ENCODE results near the gene SSB.
A peak's percentile ranks its signal among the peaks of the same experiment; 100 is the strongest.

The SSB gene

GRCh38 chr2:169796441-169796840 is 2.2 kb upstream of the SSB start:
- no peak for DNase-seq
- H3K36me3 ChIP-seq (ENCODE audit: control insufficient read depth in 1 of 2, insufficient read depth in 2 of 2, low read length in 2 of 2): peaks cover 0 to under 1% of the 10 kb centered on the region in 2 experiments
- WGBS (ENCODE audit: extremely low coverage, insufficient coverage, insufficient read length): no CpG with 5 or more reads among the region's 6 CpGs
- H3K4ac ChIP-seq (ENCODE audit: low read depth, low read length): no peak overlapping the region
- no peak overlapping the region for H3K18ac ChIP-seq (ENCODE audit: low read length)
- no peak overlapping the region for H3K27ac ChIP-seq (ENCODE audit: low read depth, low read length)
- H3K79me1 ChIP-seq (ENCODE audit: low read length): peaks cover 6% of the 10 kb centered on the region
- H2AFZ ChIP-seq (ENCODE audit: insufficient read depth, low read length, poor library complexity): no peak overlapping the region
- no peak overlapping the region for H3K23ac ChIP-seq (ENCODE audit: low read length)
- no peak overlapping the region for H3K4me2 ChIP-seq (ENCODE audit: low read length)
- no peak overlapping the region for H3K9ac ChIP-seq (ENCODE audit: low read length)
- H3K14ac ChIP-seq (ENCODE audit: low read length): no peak overlapping the region
- no peak overlapping the region for H4K12ac ChIP-seq (ENCODE audit: low read depth, low read length)
- no peak overlapping the region for H4K91ac ChIP-seq (ENCODE audit: low read depth, low read length)
- no peak overlapping the region for H2BK120ac ChIP-seq (ENCODE audit: insufficient read depth, low read length, poor library complexity)
- no peak overlapping the region for H4K8ac ChIP-seq (ENCODE audit: low read depth, low read length)
- H3K4me3 ChIP-seq (ENCODE audit: low read depth, low read length): no peak overlapping the region
- no peaks in the 10 kb centered on the region for H3K27me3 ChIP-seq (ENCODE audit: insufficient read depth, low read length)
- H2BK12ac ChIP-seq (ENCODE audit: low read length): no peak overlapping the region
- no peak overlapping the region for H2AK5ac ChIP-seq (ENCODE audit: low read length)
- no peak overlapping the region for H2BK5ac ChIP-seq (ENCODE audit: low read depth, low read length, poor library complexity)
- no peaks in the 10 kb centered on the region for H3K4me1 ChIP-seq (ENCODE audit: control insufficient read depth in 1 of 2, insufficient read depth in 2 of 2, low read length in 2 of 2)
- H3K9me3 ChIP-seq (ENCODE audit: insufficient read depth, low read depth, low read length): peaks cover 2% of the 10 kb centered on the region
- H3K79me2 ChIP-seq (ENCODE audit: control insufficient read depth, insufficient read depth, low read length, poor library complexity): peaks cover 5% of the 10 kb centered on the region

- H2AK5ac ChIP-seq (ENCODE audit: low read length): no peak overlapping the region
- H3K4ac ChIP-seq (ENCODE audit: low read depth, low read length): no peak overlapping the region
- H3K18ac ChIP-seq (ENCODE audit: low read length): no peak overlapping the region
- no peak overlapping the region for H4K91ac ChIP-seq (ENCODE audit: low read depth, low read length)
- no peak overlapping the region for H2BK5ac ChIP-seq (ENCODE audit: low read depth, low read length, poor library complexity)
- H2BK12ac ChIP-seq (ENCODE audit: low read length): no peak overlapping the region
- H3K9ac ChIP-seq (ENCODE audit: low read length): no peak overlapping the region
- peaks cover 2% of the 10 kb centered on the region for H3K9me3 ChIP-seq (ENCODE audit: insufficient read depth, low read depth, low read length)
- no peak overlapping the region for H2AFZ ChIP-seq (ENCODE audit: insufficient read depth, low read length, poor library complexity)
- peaks cover 5% of the 10 kb centered on the region for H3K79me2 ChIP-seq (ENCODE audit: control insufficient read depth, insufficient read depth, low read length, poor library complexity)
- no peak overlapping the region for H3K14ac ChIP-seq (ENCODE audit: low read length)
- peak overlapping the region; percentile 54 for H4K8ac ChIP-seq (ENCODE audit: low read depth, low read length)
- H3K4me1 ChIP-seq (ENCODE audit: control insufficient read depth in 1 of 2, insufficient read depth in 2 of 2, low read length in 2 of 2): no peaks in the 10 kb centered on the region
- no peak overlapping the region for H3K4me2 ChIP-seq (ENCODE audit: low read length)
- H3K27me3 ChIP-seq (ENCODE audit: insufficient read depth, low read length): no peaks in the 10 kb centered on the region
- no peak overlapping the region for H3K23ac ChIP-seq (ENCODE audit: low read length)
- H4K12ac ChIP-seq (ENCODE audit: low read depth, low read length): no peak overlapping the region
- no peak overlapping the region for H3K27ac ChIP-seq (ENCODE audit: low read depth, low read length)
- no peak overlapping the region for H3K4me3 ChIP-seq (ENCODE audit: low read depth, low read length)
- no CpG with 5 or more reads among the region's 5 CpGs for WGBS (ENCODE audit: extremely low coverage, insufficient coverage, insufficient read length)
- no peak overlapping the region for H2BK120ac ChIP-seq (ENCODE audit: insufficient read depth, low read length, poor library complexity)
- H3K36me3 ChIP-seq (ENCODE audit: control insufficient read depth in 1 of 2, insufficient read depth in 2 of 2, low read length in 2 of 2): peaks cover 4 to 7% of the 10 kb centered on the region in 2 experiments
- H3K79me1 ChIP-seq (ENCODE audit: low read length): peaks cover 6% of the 10 kb centered on the region
- DNase-seq: no peak
Observed at GRCh38 chr2:169797601-169798000, 1.1 kb upstream of the SSB start.

GRCh38 chr2:169798397-169798717 is 314 bp upstream of the SSB start:
- H3K9ac ChIP-seq (ENCODE audit: low read length): no peak overlapping the region
- peak overlapping the region; percentile 66 for H3K27ac ChIP-seq (ENCODE audit: low read depth, low read length)
- no peak overlapping the region for H3K14ac ChIP-seq (ENCODE audit: low read length)
- no peaks in the 10 kb centered on the region for H3K27me3 ChIP-seq (ENCODE audit: insufficient read depth, low read length)
- no peak overlapping the region for H2AFZ ChIP-seq (ENCODE audit: insufficient read depth, low read length, poor library complexity)
- H3K4ac ChIP-seq (ENCODE audit: low read depth, low read length): no peak overlapping the region
- no peak overlapping the region for H3K23ac ChIP-seq (ENCODE audit: low read length)
- peaks cover 4 to 7% of the 10 kb centered on the region in 2 experiments for H3K36me3 ChIP-seq (ENCODE audit: control insufficient read depth in 1 of 2, insufficient read depth in 2 of 2, low read length in 2 of 2)
- H3K4me3 ChIP-seq (ENCODE audit: low read depth, low read length): no peak overlapping the region
- peaks cover 6% of the 10 kb centered on the region for H3K79me1 ChIP-seq (ENCODE audit: low read length)
- H2BK12ac ChIP-seq (ENCODE audit: low read length): no peak overlapping the region
- H3K9me3 ChIP-seq (ENCODE audit: insufficient read depth, low read depth, low read length): peaks cover 2% of the 10 kb centered on the region
- H3K18ac ChIP-seq (ENCODE audit: low read length): no peak overlapping the region
- no peak for DNase-seq
- no peak overlapping the region for H2BK5ac ChIP-seq (ENCODE audit: low read depth, low read length, poor library complexity)
- no peaks in the 10 kb centered on the region for H3K4me1 ChIP-seq (ENCODE audit: control insufficient read depth in 1 of 2, insufficient read depth in 2 of 2, low read length in 2 of 2)
- no peak overlapping the region for H4K8ac ChIP-seq (ENCODE audit: low read depth, low read length)
- H3K4me2 ChIP-seq (ENCODE audit: low read length): peak overlapping the region; percentile 89
- H2BK120ac ChIP-seq (ENCODE audit: insufficient read depth, low read length, poor library complexity): no peak overlapping the region
- no peak overlapping the region for H4K91ac ChIP-seq (ENCODE audit: low read depth, low read length)
- no CpG with 5 or more reads among the region's 4 CpGs for WGBS (ENCODE audit: extremely low coverage, insufficient coverage, insufficient read length)
- no peak overlapping the region for H2AK5ac ChIP-seq (ENCODE audit: low read length)
- H4K12ac ChIP-seq (ENCODE audit: low read depth, low read length): no peak overlapping the region
- peaks cover 5% of the 10 kb centered on the region for H3K79me2 ChIP-seq (ENCODE audit: control insufficient read depth, insufficient read depth, low read length, poor library complexity)

- H2BK12ac ChIP-seq (ENCODE audit: low read length): no peak overlapping the region
- DNase-seq: no peak
- H2AK5ac ChIP-seq (ENCODE audit: low read length): no peak overlapping the region
- no peak overlapping the region for H2AFZ ChIP-seq (ENCODE audit: insufficient read depth, low read length, poor library complexity)
- no peak overlapping the region for H2BK120ac ChIP-seq (ENCODE audit: insufficient read depth, low read length, poor library complexity)
- WGBS (ENCODE audit: extremely low coverage, insufficient coverage, insufficient read length): no CpG with 5 or more reads among the region's 9 CpGs
- H2BK5ac ChIP-seq (ENCODE audit: low read depth, low read length, poor library complexity): no peak overlapping the region
- H3K79me1 ChIP-seq (ENCODE audit: low read length): peaks cover 6% of the 10 kb centered on the region
- no peak overlapping the region for H3K4me3 ChIP-seq (ENCODE audit: low read depth, low read length)
- no peak overlapping the region for H4K91ac ChIP-seq (ENCODE audit: low read depth, low read length)
- H3K27me3 ChIP-seq (ENCODE audit: insufficient read depth, low read length): no peaks in the 10 kb centered on the region
- peaks cover 10 to 18% of the 10 kb centered on the region in 2 experiments for H3K36me3 ChIP-seq (ENCODE audit: control insufficient read depth in 1 of 2, insufficient read depth in 2 of 2, low read length in 2 of 2)
- H3K79me2 ChIP-seq (ENCODE audit: control insufficient read depth, insufficient read depth, low read length, poor library complexity): peaks cover 5% of the 10 kb centered on the region
- no peak overlapping the region for H3K18ac ChIP-seq (ENCODE audit: low read length)
- H3K14ac ChIP-seq (ENCODE audit: low read length): no peak overlapping the region
- H3K4me1 ChIP-seq (ENCODE audit: control insufficient read depth in 1 of 2, insufficient read depth in 2 of 2, low read length in 2 of 2): peaks cover 0 to 2% of the 10 kb centered on the region in 2 experiments
- no peak overlapping the region for H3K4me2 ChIP-seq (ENCODE audit: low read length)
- H3K9ac ChIP-seq (ENCODE audit: low read length): no peak overlapping the region
- peaks cover 2% of the 10 kb centered on the region for H3K9me3 ChIP-seq (ENCODE audit: insufficient read depth, low read depth, low read length)
- H4K8ac ChIP-seq (ENCODE audit: low read depth, low read length): no peak overlapping the region
- no peak overlapping the region for H4K12ac ChIP-seq (ENCODE audit: low read depth, low read length)
- H3K23ac ChIP-seq (ENCODE audit: low read length): no peak overlapping the region
- H3K27ac ChIP-seq (ENCODE audit: low read depth, low read length): no peak overlapping the region
- H3K4ac ChIP-seq (ENCODE audit: low read depth, low read length): no peak overlapping the region
Observed at GRCh38 chr2:169803480-169803879, 4.8 kb downstream of the SSB start.

All from trophoblast cell (in vitro differentiated cells and primary cell).